GM18499 (cell line): ENCODE measurements around the gene TUNAR.

Experiments used
- ATAC-seq: cut with Tn5 transposase; IDR thresholded peaks from one replicate; pipeline ENCODE4 v1.9.1; 2021; ENCODE audit warnings: moderate number of reproducible peaks; ENCODE audit not compliant: insufficient read depth, unreplicated experiment

TUNAR gene

GRCh38 chr14:95906591-95906990 lies 30.0 kb downstream of the TUNAR start:
- no peak for ATAC-seq

GRCh38 chr14:95910628-95911027 lies 34.0 kb downstream of the TUNAR start:
- no peak for ATAC-seq

- no peak for ATAC-seq
Observed at GRCh38 chr14:95911456-95911855, 34.8 kb downstream of the TUNAR start.

- ATAC-seq = no peak
Observed at GRCh38 chr14:95915330-95915729, 38.7 kb downstream of the TUNAR start.

- no peak for ATAC-seq
Observed at GRCh38 chr14:95918466-95918865, 41.8 kb downstream of the TUNAR start.

GRCh38 chr14:95920769-95921438 lies 44.3 kb downstream of the TUNAR start:
- ATAC-seq = no peak

GRCh38 chr14:95922080-95922479 lies 45.4 kb downstream of the TUNAR start:
- no peak for ATAC-seq

- ATAC-seq = no peak
Observed at GRCh38 chr14:95928751-95929150, 52.1 kb downstream of the TUNAR start.

GRCh38 chr14:95931384-95931783 lies 54.8 kb downstream of the TUNAR start:
- no peak for ATAC-seq

- ATAC-seq = no peak
Observed at GRCh38 chr14:95935228-95935822, 58.7 kb downstream of the TUNAR start.

- no peak for ATAC-seq
Observed at GRCh38 chr14:95936041-95936440, 59.4 kb downstream of the TUNAR start.

GRCh38 chr14:95939335-95939734 lies 62.7 kb downstream of the TUNAR start:
- ATAC-seq = no peak

GRCh38 chr14:95941897-95942296 lies 65.3 kb downstream of the TUNAR start:
- ATAC-seq = no peak

GRCh38 chr14:95943699-95944098 lies 67.1 kb downstream of the TUNAR start:
- ATAC-seq = no peak

GRCh38 chr14:95944462-95944861 lies 67.8 kb downstream of the TUNAR start:
- no peak for ATAC-seq

- no peak for ATAC-seq
Observed at GRCh38 chr14:95946867-95947266, 70.2 kb downstream of the TUNAR start.

GRCh38 chr14:95948558-95948981 lies 71.9 kb downstream of the TUNAR start:
- ATAC-seq = no peak

GRCh38 chr14:95951359-95951758 lies 74.7 kb downstream of the TUNAR start:
- ATAC-seq = no peak

- ATAC-seq = no peak
Observed at GRCh38 chr14:95953111-95953724, 76.6 kb downstream of the TUNAR start.

GRCh38 chr14:95956601-95957460 lies 80.2 kb downstream of the TUNAR start:
- no peak for ATAC-seq

- ATAC-seq = no peak
Observed at GRCh38 chr14:95958105-95958504, 81.5 kb downstream of the TUNAR start.
